HUES48 (cell line): ENCODE measurements around the gene ZC3H18.
A peak's percentile ranks its signal among the peaks of the same experiment; 100 is the strongest.

Experiments
- H3K27ac ChIP-seq: one replicate; pipeline ENCODE4 v1.7.0; 2013; ENCODE audit warnings: low read depth, low read length, inconsistent platforms
- H3K27me3 ChIP-seq: 2 replicates; pipeline ENCODE4 v1.6.1; 2013; ENCODE audit warnings: mild to moderate bottlenecking, low read length; ENCODE audit not compliant: control insufficient read depth, insufficient read depth
- H3K36me3 ChIP-seq: 2 replicates; pipeline ENCODE4 v1.6.1; 2013; ENCODE audit warnings: low read length; ENCODE audit not compliant: control insufficient read depth, insufficient read depth
- H3K4me1 ChIP-seq: 2 replicates; pipeline ENCODE4 v1.6.1; 2013; ENCODE audit warnings: mild to moderate bottlenecking, low read length; ENCODE audit not compliant: control insufficient read depth, insufficient read depth
- H3K4me3 ChIP-seq: 2 replicates; pipeline ENCODE4 v1.5.1; 2013; ENCODE audit warnings: mild to moderate bottlenecking, low read depth, low read length
- H3K9ac ChIP-seq: 2 replicates; pipeline ENCODE4 v1.6.1; 2013; ENCODE audit warnings: mild to moderate bottlenecking, low read depth, low read length, moderate library complexity
- H3K9me3 ChIP-seq: 2 replicates; pipeline ENCODE4 v1.6.1; 2013; ENCODE audit warnings: low read length; ENCODE audit not compliant: control insufficient read depth, insufficient read depth

The ZC3H18 gene

GRCh38 chr16:88569614-88569984, 604 bp upstream of the ZC3H18 start:
- no peak overlapping the region for H3K27ac ChIP-seq

GRCh38 chr16:88570691-88571092, 489 bp downstream of the ZC3H18 start:
- Histone ChIP-seq H3K9ac (peak overlapping the region; percentile 91), H3K9me3 (no peaks in the 10 kb centered on the region), H3K27me3 (no peaks in the 10 kb centered on the region), H3K27ac (peak overlapping the region; percentile 88), H3K4me1 (peaks cover 5% of the 10 kb centered on the region; the same call in 1 of the 2 replicates), H3K4me3 (peak overlapping the region; percentile 93), H3K36me3 (peaks cover 32% of the 10 kb centered on the region)

More at GRCh38 chr16:88569614-88569984, 604 bp upstream of the ZC3H18 start:
- peaks cover 5% of the 10 kb centered on the region; the same call in 1 of the 2 replicates for H3K4me1 ChIP-seq
- H3K27me3 ChIP-seq, result no peaks in the 10 kb centered on the region
- H3K9ac ChIP-seq, result peak overlapping the region; percentile 61
- no peaks in the 10 kb centered on the region for H3K9me3 ChIP-seq
- peaks cover 26% of the 10 kb centered on the region for H3K36me3 ChIP-seq
- peak overlapping the region; percentile 93 for H3K4me3 ChIP-seq

GRCh38 chr16:88575251-88575650, 5.0 kb downstream of the ZC3H18 start:
- no peak overlapping the region for H3K27ac ChIP-seq
- H3K4me1 ChIP-seq, result peaks cover 5% of the 10 kb centered on the region; the same call in 1 of the 2 replicates
- no peak overlapping the region for H3K4me3 ChIP-seq
- H3K9ac ChIP-seq, result no peak overlapping the region
- H3K36me3 ChIP-seq, result peaks cover 76% of the 10 kb centered on the region
- no peaks in the 10 kb centered on the region for H3K9me3 ChIP-seq
- no peaks in the 10 kb centered on the region for H3K27me3 ChIP-seq

- Histone ChIP-seq H3K27ac (no peak overlapping the region), H3K36me3 (peaks cover 86% of the 10 kb centered on the region), H3K4me1 (peaks cover 2% of the 10 kb centered on the region; the same call in 1 of the 2 replicates), H3K9ac (no peak overlapping the region), H3K27me3 (no peaks in the 10 kb centered on the region), H3K4me3 (no peak overlapping the region), H3K9me3 (no peaks in the 10 kb centered on the region)
These were observed 6.1 kb downstream of the ZC3H18 start for GRCh38 chr16:88576307-88576706.

- no peak overlapping the region for H3K27ac ChIP-seq
- no peak overlapping the region for H3K9ac ChIP-seq
- H3K4me1 ChIP-seq, result no peaks in the 10 kb centered on the region
- H3K36me3 ChIP-seq, result peaks cover 87% of the 10 kb centered on the region
- H3K9me3 ChIP-seq, result no peaks in the 10 kb centered on the region
- no peak overlapping the region for H3K4me3 ChIP-seq
- no peaks in the 10 kb centered on the region for H3K27me3 ChIP-seq
These were observed 7.0 kb downstream of the ZC3H18 start for GRCh38 chr16:88577166-88577565.

GRCh38 chr16:88578446-88579313, 8.5 kb downstream of the ZC3H18 start:
- Histone ChIP-seq H3K4me3 (no peak overlapping the region), H3K27me3 (no peaks in the 10 kb centered on the region), H3K36me3 (peaks cover 86% of the 10 kb centered on the region), H3K9me3 (no peaks in the 10 kb centered on the region), H3K4me1 (no peaks in the 10 kb centered on the region), H3K9ac (no peak overlapping the region), H3K27ac (no peak overlapping the region)

GRCh38 chr16:88580371-88580770, 10.2 kb downstream of the ZC3H18 start:
- Histone ChIP-seq H3K9me3 (no peaks in the 10 kb centered on the region), H3K27me3 (no peaks in the 10 kb centered on the region), H3K9ac (no peak overlapping the region), H3K4me1 (no peaks in the 10 kb centered on the region), H3K27ac (no peak overlapping the region), H3K36me3 (peaks cover 82% of the 10 kb centered on the region), H3K4me3 (no peak overlapping the region)

- Histone ChIP-seq H3K4me1 (no peaks in the 10 kb centered on the region), H3K27ac (no peak overlapping the region), H3K9ac (no peak overlapping the region), H3K9me3 (no peaks in the 10 kb centered on the region), H3K27me3 (no peaks in the 10 kb centered on the region), H3K4me3 (no peak overlapping the region), H3K36me3 (peaks cover 78% of the 10 kb centered on the region)
These were observed 10.8 kb downstream of the ZC3H18 start for GRCh38 chr16:88581033-88581432.

- Histone ChIP-seq H3K4me3 (no peak overlapping the region), H3K9ac (no peak overlapping the region), H3K36me3 (peaks cover 77% of the 10 kb centered on the region)
These were observed 12.8 kb downstream of the ZC3H18 start for GRCh38 chr16:88582912-88583575.

GRCh38 chr16:88584676-88585075, 14.5 kb downstream of the ZC3H18 start:
- Histone ChIP-seq H3K9me3 (no peaks in the 10 kb centered on the region), H3K27me3 (no peaks in the 10 kb centered on the region), H3K4me1 (no peaks in the 10 kb centered on the region), H3K4me3 (no peak overlapping the region), H3K27ac (no peak overlapping the region), H3K9ac (no peak overlapping the region), H3K36me3 (peaks cover 77% of the 10 kb centered on the region)

More at GRCh38 chr16:88582912-88583575, 12.8 kb downstream of the ZC3H18 start:
- Histone ChIP-seq H3K4me1 (no peaks in the 10 kb centered on the region), H3K9me3 (no peaks in the 10 kb centered on the region), H3K27me3 (no peaks in the 10 kb centered on the region), H3K27ac (no peak overlapping the region)

GRCh38 chr16:88585269-88585668, 15.1 kb downstream of the ZC3H18 start:
- Histone ChIP-seq H3K4me1 (no peaks in the 10 kb centered on the region), H3K9me3 (no peaks in the 10 kb centered on the region), H3K27ac (no peak overlapping the region), H3K36me3 (peaks cover 77% of the 10 kb centered on the region), H3K4me3 (no peak overlapping the region), H3K9ac (no peak overlapping the region), H3K27me3 (no peaks in the 10 kb centered on the region)
